Measurements from ENCODE around the gene CPNE6.
"Not testable (repeated sequence)": the region's sequence is repeated elsewhere in the genome, so short reads cannot be mapped to it uniquely, and the experiment has no call there.

The CPNE6 gene

DNA sequence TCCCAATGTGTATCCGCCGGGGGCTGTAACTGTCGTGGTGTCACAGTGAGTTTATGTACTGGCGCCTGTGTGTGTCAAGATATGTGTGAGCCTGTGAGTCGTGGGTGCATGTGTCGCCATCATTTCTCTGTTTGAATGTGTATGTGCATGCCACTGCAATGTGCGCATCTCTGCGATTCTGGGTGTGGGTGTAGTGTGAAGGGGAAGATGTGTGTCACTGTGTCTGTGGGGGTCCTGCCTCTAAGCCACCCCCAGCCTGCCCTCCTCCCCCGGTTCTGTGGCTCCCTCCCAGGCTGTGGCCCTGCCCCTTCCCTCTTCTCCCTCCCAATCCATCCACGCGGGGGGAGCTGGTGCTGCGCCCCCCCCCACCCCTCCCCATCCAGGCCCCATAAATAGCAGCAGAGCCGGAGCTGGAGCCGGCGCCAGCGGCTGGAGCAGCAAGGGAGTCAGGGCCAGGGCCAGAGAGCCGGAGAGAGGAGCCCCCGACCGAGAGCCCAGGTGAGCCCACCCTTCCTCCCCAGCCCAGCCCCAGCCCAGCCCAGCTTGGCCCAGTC, at the start of gene CPNE6:
CPNE6 (plus strand) TSS at position 419 of the 554 bp plus-strand sequence. CDS start 1,375 bp downstream, outside the sequence.
- H3K4me2 ChIP-seq (ENCODE audit: low read depth, low read length, poor library complexity, severe bottlenecking), result no peak within 1 kb of the TSS
- no peaks in the 10 kb centered on the region for H3K36me3 ChIP-seq (ENCODE audit: low read length)
- no peak within 1 kb of the TSS for H3K9ac ChIP-seq (ENCODE audit: low read length)
- no peaks in the 10 kb centered on the region for H3K9me3 ChIP-seq (ENCODE audit: insufficient read depth, low read length)
- TF ChIP-seq, protein P1, sequence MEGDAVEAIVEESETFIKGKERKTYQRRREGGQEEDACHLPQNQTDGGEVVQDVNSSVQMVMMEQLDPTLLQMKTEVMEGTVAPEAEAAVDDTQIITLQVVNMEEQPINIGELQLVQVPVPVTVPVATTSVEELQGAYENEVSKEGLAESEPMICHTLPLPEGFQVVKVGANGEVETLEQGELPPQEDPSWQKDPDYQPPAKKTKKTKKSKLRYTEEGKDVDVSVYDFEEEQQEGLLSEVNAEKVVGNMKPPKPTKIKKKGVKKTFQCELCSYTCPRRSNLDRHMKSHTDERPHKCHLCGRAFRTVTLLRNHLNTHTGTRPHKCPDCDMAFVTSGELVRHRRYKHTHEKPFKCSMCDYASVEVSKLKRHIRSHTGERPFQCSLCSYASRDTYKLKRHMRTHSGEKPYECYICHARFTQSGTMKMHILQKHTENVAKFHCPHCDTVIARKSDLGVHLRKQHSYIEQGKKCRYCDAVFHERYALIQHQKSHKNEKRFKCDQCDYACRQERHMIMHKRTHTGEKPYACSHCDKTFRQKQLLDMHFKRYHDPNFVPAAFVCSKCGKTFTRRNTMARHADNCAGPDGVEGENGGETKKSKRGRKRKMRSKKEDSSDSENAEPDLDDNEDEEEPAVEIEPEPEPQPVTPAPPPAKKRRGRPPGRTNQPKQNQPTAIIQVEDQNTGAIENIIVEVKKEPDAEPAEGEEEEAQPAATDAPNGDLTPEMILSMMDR (IDR thresholded peaks at IDR 0.05; ENCODE audit: insufficient read depth, low read length, poor library complexity, severe bottlenecking), result no peak
- TF ChIP-seq EZH2phosphoT487 (conservative IDR thresholded peaks at IDR 0.05; ENCODE audit: low read length), result no peak
- H3K27ac ChIP-seq (ENCODE audit: low read depth, low read length), result no peak within 1 kb of the TSS
- no peaks in the 10 kb centered on the region for H4K20me1 ChIP-seq (ENCODE audit: low read depth, low read length)
- H3K79me2 ChIP-seq (ENCODE audit: insufficient read depth, low read length), result no peaks in the 10 kb centered on the region
- H3K27me3 ChIP-seq (ENCODE audit: low read length), result no peaks in the 10 kb centered on the region
- H3F3A ChIP-seq (ENCODE audit: insufficient read depth), result no peaks in the 10 kb centered on the region
- no peak within 1 kb of the TSS for H2AFZ ChIP-seq (ENCODE audit: low read depth, low read length, severe bottlenecking)
- no peaks in the 10 kb centered on the region for H3K9me2 ChIP-seq (replicated peaks; ENCODE audit: insufficient read depth, low read length)
- H3K4me3 ChIP-seq (ENCODE audit: insufficient read depth, low read length, poor library complexity, severe bottlenecking), result no peak within 1 kb of the TSS

DNA sequence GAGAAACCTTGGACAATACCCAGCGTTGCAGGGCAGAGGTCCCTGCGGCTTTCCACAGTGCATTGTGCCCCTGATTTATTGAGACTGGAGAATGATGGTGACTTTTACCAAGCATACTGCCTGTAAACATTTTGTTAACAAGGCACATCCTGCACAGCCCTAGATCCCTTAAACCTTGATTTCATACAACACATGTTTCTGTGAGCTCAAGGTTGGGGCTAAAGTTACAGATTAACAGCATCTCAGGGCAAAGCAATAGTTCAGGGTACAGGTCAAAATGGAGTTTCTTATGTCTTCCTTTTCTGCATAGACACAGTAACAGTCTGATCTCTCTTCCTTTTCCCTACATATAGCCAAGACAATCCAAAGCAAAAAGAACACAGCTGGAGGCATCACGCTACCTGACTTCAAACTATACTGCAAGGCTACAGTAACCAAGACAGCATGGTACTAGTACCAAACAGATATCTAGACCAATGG, 46.4 kb upstream of the CPNE6 start:
- not testable (repeated sequence) for H3K9me2 ChIP-seq (replicated peaks; ENCODE audit: insufficient read depth, low read length); H3K79me2 ChIP-seq (ENCODE audit: insufficient read depth, low read length); H3K27ac ChIP-seq (ENCODE audit: low read depth, low read length); H3K27me3 ChIP-seq (ENCODE audit: low read length); H3K4me2 ChIP-seq (ENCODE audit: low read depth, low read length, poor library complexity, severe bottlenecking); H2AFZ ChIP-seq (ENCODE audit: low read depth, low read length, severe bottlenecking); H3K36me3 ChIP-seq (ENCODE audit: low read length); H3K9ac ChIP-seq (ENCODE audit: low read length); H3F3A ChIP-seq (ENCODE audit: insufficient read depth); H3K9me3 ChIP-seq (ENCODE audit: insufficient read depth, low read length); H4K20me1 ChIP-seq (ENCODE audit: low read depth, low read length); H3K4me3 ChIP-seq (ENCODE audit: insufficient read depth, low read length, poor library complexity, severe bottlenecking)

DNA sequence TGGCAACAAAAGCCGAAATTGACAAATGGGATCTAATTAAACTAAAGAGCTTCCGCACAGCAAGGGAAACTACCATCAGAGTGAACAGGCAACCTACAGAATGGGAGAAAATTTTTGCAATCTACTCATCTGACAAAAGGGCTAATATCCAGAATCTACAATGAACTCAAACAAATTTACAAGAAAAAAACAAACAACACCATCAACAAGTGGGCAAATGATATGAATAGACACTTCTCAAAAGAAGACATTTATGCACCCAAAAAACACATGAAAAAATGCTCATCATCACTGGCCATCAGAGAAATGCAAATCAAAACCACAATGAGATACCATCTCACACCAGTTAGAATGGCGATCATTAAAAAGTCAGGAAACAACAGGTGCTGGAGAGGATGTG, 41.7 kb upstream of the CPNE6 start:
- H3K9me2 ChIP-seq (replicated peaks; ENCODE audit: insufficient read depth, low read length); H3K4me2 ChIP-seq (ENCODE audit: low read depth, low read length, poor library complexity, severe bottlenecking); H3K36me3 ChIP-seq (ENCODE audit: low read length); H2AFZ ChIP-seq (ENCODE audit: low read depth, low read length, severe bottlenecking); H3K4me3 ChIP-seq (ENCODE audit: insufficient read depth, low read length, poor library complexity, severe bottlenecking); H4K20me1 ChIP-seq (ENCODE audit: low read depth, low read length); H3F3A ChIP-seq (ENCODE audit: insufficient read depth); H3K27me3 ChIP-seq (ENCODE audit: low read length); H3K27ac ChIP-seq (ENCODE audit: low read depth, low read length); H3K9ac ChIP-seq (ENCODE audit: low read length); H3K9me3 ChIP-seq (ENCODE audit: insufficient read depth, low read length); H3K79me2 ChIP-seq (ENCODE audit: insufficient read depth, low read length): not testable (repeated sequence)

DNA sequence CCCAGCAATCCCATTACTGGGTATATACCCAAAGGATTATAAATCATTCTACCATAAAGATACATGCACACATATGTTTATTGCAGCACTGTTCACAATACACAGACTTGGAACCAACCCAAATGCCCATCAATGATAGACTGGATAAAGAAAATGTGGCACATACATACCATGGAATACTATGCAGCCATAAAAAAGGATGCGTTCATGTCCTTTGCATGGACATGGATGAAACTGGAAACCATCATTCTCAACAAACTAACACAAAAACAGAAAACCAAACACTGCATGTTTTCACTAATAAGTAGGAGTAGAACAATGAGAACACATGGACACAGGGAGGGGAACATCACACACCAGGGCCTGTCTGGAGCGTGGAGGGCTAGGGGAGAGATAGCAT, 40.0 kb upstream of the CPNE6 start:
- not testable (repeated sequence) for H3K9ac ChIP-seq (ENCODE audit: low read length); H2AFZ ChIP-seq (ENCODE audit: low read depth, low read length, severe bottlenecking); H3K4me2 ChIP-seq (ENCODE audit: low read depth, low read length, poor library complexity, severe bottlenecking); H3K79me2 ChIP-seq (ENCODE audit: insufficient read depth, low read length); H3K9me2 ChIP-seq (replicated peaks; ENCODE audit: insufficient read depth, low read length); H3K4me3 ChIP-seq (ENCODE audit: insufficient read depth, low read length, poor library complexity, severe bottlenecking); H4K20me1 ChIP-seq (ENCODE audit: low read depth, low read length); H3K27me3 ChIP-seq (ENCODE audit: low read length); H3F3A ChIP-seq (ENCODE audit: insufficient read depth); H3K9me3 ChIP-seq (ENCODE audit: insufficient read depth, low read length); H3K27ac ChIP-seq (ENCODE audit: low read depth, low read length); H3K36me3 ChIP-seq (ENCODE audit: low read length)

DNA sequence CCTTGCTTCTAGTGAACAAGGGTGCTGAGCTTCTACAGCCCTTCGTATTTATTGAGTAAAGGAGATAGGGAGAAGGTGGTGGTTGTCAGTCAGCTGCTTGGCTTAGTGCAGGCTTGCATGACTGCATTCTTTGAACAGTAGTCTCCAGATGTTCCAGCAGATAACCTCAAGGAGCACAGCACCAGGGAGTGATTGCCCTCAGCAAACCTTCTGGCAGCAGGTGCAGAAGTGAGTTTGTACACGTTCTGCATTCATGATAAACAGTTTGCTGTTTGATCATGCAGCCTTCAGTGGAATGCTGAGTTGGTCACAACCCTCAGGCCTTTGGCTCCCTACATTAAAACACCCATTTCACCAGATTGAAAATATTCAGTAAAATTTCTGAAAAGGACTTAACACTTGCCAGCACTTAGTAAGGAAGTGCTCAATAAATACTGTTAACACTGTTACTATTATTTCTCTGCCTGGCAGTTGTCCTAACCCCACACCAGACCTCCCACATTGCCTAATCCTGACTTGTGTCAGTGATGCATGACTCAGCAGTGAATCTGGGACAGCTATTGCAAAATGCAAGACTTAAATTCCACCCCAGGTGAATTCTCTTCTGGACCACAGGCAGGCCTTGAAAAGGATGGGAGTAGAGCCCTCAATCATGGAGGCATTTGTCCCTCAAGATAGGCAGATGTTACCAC, 38.5 kb upstream of the CPNE6 start:
- Histone ChIP-seq H3K79me2 (ENCODE audit: insufficient read depth, low read length) (no peaks in the 10 kb centered on the region), H3K36me3 (ENCODE audit: low read length) (no peaks in the 10 kb centered on the region), H3K4me2 (ENCODE audit: low read depth, low read length, poor library complexity, severe bottlenecking) (no peak overlapping the region), H3F3A (ENCODE audit: insufficient read depth) (no peaks in the 10 kb centered on the region), H3K9ac (ENCODE audit: low read length) (no peak overlapping the region), H3K9me2 (replicated peaks; ENCODE audit: insufficient read depth, low read length) (no peaks in the 10 kb centered on the region), H3K27me3 (ENCODE audit: low read length) (no peaks in the 10 kb centered on the region), H3K9me3 (ENCODE audit: insufficient read depth, low read length) (peaks cover 5% of the 10 kb centered on the region; the same call in 1 of the 2 replicates), H2AFZ (ENCODE audit: low read depth, low read length, severe bottlenecking) (no peak overlapping the region), H3K27ac (ENCODE audit: low read depth, low read length) (no peak overlapping the region), H3K4me3 (ENCODE audit: insufficient read depth, low read length, poor library complexity, severe bottlenecking) (no peak overlapping the region), H4K20me1 (ENCODE audit: low read depth, low read length) (no peaks in the 10 kb centered on the region)
- TF ChIP-seq, protein P1 (IDR thresholded peaks at IDR 0.05; ENCODE audit: insufficient read depth, low read length, poor library complexity, severe bottlenecking), result no peak
- no peak for TF ChIP-seq EZH2phosphoT487 (conservative IDR thresholded peaks at IDR 0.05; ENCODE audit: low read length)

DNA sequence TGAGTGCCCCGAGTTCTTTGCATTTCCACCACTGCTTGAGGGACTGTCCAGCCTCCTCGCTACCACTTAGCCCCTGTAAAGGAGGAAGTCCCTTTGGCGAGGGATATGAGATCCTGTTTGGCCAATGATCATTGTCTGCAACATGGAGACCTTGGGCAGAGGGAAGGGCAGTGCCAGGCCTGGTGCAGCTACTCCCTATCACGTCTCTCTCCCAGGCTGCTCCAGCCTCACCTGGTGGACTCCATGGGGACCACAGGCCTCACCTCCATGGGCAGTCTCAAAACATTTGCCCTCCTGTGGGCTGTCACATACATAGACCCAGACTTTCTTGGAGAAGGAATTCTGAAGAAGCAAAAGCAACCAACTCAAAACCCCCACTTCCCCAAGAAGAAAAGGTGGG, 35.6 kb upstream of the CPNE6 start:
- H3K9ac ChIP-seq (ENCODE audit: low read length), result peak overlapping the region; percentile 68; the same call in 1 of the 2 replicates
- H3K9me3 ChIP-seq (ENCODE audit: insufficient read depth, low read length); H3F3A ChIP-seq (ENCODE audit: insufficient read depth); H3K27me3 ChIP-seq (ENCODE audit: low read length); H3K36me3 ChIP-seq (ENCODE audit: low read length); H3K27ac ChIP-seq (ENCODE audit: low read depth, low read length); H3K79me2 ChIP-seq (ENCODE audit: insufficient read depth, low read length); H3K9me2 ChIP-seq (replicated peaks; ENCODE audit: insufficient read depth, low read length); H4K20me1 ChIP-seq (ENCODE audit: low read depth, low read length): not testable (repeated sequence)
- peak overlapping the region; percentile 61 for H3K4me2 ChIP-seq (ENCODE audit: low read depth, low read length, poor library complexity, severe bottlenecking)
- H3K4me3 ChIP-seq (ENCODE audit: insufficient read depth, low read length, poor library complexity, severe bottlenecking), result peak overlapping the region; percentile 51
- H2AFZ ChIP-seq (ENCODE audit: low read depth, low read length, severe bottlenecking), result peak overlapping the region; percentile 91
